NT2/D1 (cell line): Measurements from ENCODE around the gene WASF1.

Experiments
- SUZ12 ChIP-seq: IDR thresholded peaks from 2 replicates; pipeline ENCODE4 v1.6.1; 2011; ENCODE audit not compliant: insufficient read length, insufficient read depth; ENCODE audit errors: extremely low read depth
- YY1 ChIP-seq: IDR thresholded peaks from 2 replicates; pipeline ENCODE4 v1.6.1; 2011; ENCODE audit not compliant: insufficient read length, insufficient read depth
- ZNF274 ChIP-seq: IDR thresholded peaks from 2 replicates; pipeline ENCODE4 v1.6.1; 2011; ENCODE audit warnings: mild to moderate bottlenecking, low read depth, low read length

- TF ChIP-seq ZNF274, result no peak
- TF ChIP-seq SUZ12, result no peak
- TF ChIP-seq YY1, result no peak
Observed at GRCh38 chr6:110103260-110103659, 76.2 kb downstream of the WASF1 start.
